Heart right ventricle (tissue), 16 donors: ENCODE results near the gene WDR1. TPM values are rescaled to one million over a fixed set of nuclear protein-coding genes. Genes with fewer than 3 reads are reported as not detected.

Experiments
- ATAC-seq, 8 donors: fragments of 200-7000 bp; cut with Tn5 transposase; one replicate each; pipeline ENCODE4 v1.9.1; 2020; ENCODE audit warnings: mild to moderate bottlenecking in 8 of 8, moderate library complexity in 8 of 8, moderate number of reproducible peaks in 1 of 8
- DNase-seq, 2 donors: peaks; one replicate each; pipeline ENCODE4 v3.0.0-alpha.2; 2020
- H3K27ac ChIP-seq, 10 donors: fragments of 200-600 bp; sonication (generic) in 2 of 10; one replicate each; pipeline versions ENCODE4 v1.5.0 to v1.8.0; 2020 to 2022; ENCODE audit warnings: mild to moderate bottlenecking in 3 of 10
- H3K27me3 ChIP-seq, 7 donors: fragments of 200-600 bp; one replicate each; pipeline ENCODE4 v1.8.0; 2021 to 2022; ENCODE audit warnings: mild to moderate bottlenecking in 2 of 7
- H3K36me3 ChIP-seq, 9 donors: fragments of 200-600 bp; sonication (generic) in 1 of 9; one replicate each; pipeline versions ENCODE4 v1.5.0 to v1.8.0; 2020 to 2022; ENCODE audit warnings: mild to moderate bottlenecking in 2 of 9
- H3K4me1 ChIP-seq, 9 donors: fragments of 200-600 bp; sonication (generic) in 1 of 9; one replicate each; pipeline versions ENCODE4 v1.5.0 to v1.8.0; 2020 to 2022; ENCODE audit warnings: mild to moderate bottlenecking in 4 of 9
- H3K4me3 ChIP-seq, 10 donors: fragments of 200-600 bp; sonication (generic) in 2 of 10; one replicate each; pipeline versions ENCODE4 v1.5.0 to v1.8.0; 2020 to 2022; ENCODE audit warnings: mild to moderate bottlenecking in 7 of 10, moderate library complexity in 2 of 10
- H3K9me3 ChIP-seq, 11 donors: fragments of 200-600 bp in 10 of 11; sonication (generic) in 2 of 11; one replicate each; pipeline versions ENCODE4 v1.5.0 to v1.8.0; 2013 to 2022; ENCODE audit warnings: mild to moderate bottlenecking in 2 of 11, control low read depth in 1 of 11, moderate library complexity in 1 of 11
- WGBS, 2 donors: extraction: QIAGEN DNeasy Blood & Tissue Kit; methylation state at CpG; one replicate each; pipeline ENCODE4 v1.1.7; 2013; ENCODE audit warnings: inconsistent platforms in 1 of 2; 5-methylcytosine and 5-hydroxymethylcytosine counted together
- intact Hi-C, 10 donors: fragments of 100-400 bp; cut with DNase I; formaldehyde crosslinking; loops; one replicate each; pipeline versions ENCODE4 v1.11.1 to v1.14.2; 2022
- polyA plus RNA-seq, 2 donors: library from polyadenylated mRNA; stranded (reverse); fragments of 200-250 nt; gene quantifications; one replicate each; pipeline ENCODE4 v1.2.3, GENCODE V29; 2013
- total RNA-seq, 10 donors: library from RNA; stranded (reverse); fragmentation: NEBNext Ultra II Directional in 3 of 10; extraction: Animal tissue kit (Norgen Biotek cat#: 25700) in 3 of 10; gene quantifications; one replicate each; pipeline versions ENCODE4 v1.2.1 to v1.2.4, GENCODE V29; 2021 to 2023
- TF ChIP-seq, protein P1 (sequence below), 9 donors: fragments of 200-600 bp; sonication (generic) in 2 of 9; IDR thresholded peaks; one replicate each; pipeline versions ENCODE4 v1.5.0 to v1.8.0; 2021 to 2022; ENCODE audit warnings: antibody characterized with exemption in 9 of 9, mild to moderate bottlenecking in 5 of 9, moderate library complexity in 1 of 9
- donor health status: Arrhythmogenic right ventricular cardiomyopathy.
- donor health status: ischemic (EF 13 %, LVEDD 7.1; RV severe dilation, severe dysfunction).
- donor health status: healthy with polysubstance abuse.
- donor health status: DM: no; HTN: yes; CAD: no.
- donor health status: DM: no; HTN: no; CAD: no.
- donor health status: ischemic (EF 25% LVEDD 6.9; RV normal size, moderate dysfunction).
- donor health status: ischemic (EF 25% LVEDD 5.7; RV mildly dilated, moderate dysfunction).
- donor health status: healthy.
- donor health status: DM: yes; HTN: yes; CAD: no.
- donor health status: Ischemic cardiomyopathy.
- donor health status: ischemic (EF 35%, LVEDD 5.7; RV mildly dilated, moderate dysfunction).
- donor health status: nonischemic (EF 11% LVEDD 7.7; RV severe dilation, severe dysfunction).
- donor health status: DM: yes; HTN: yes; CAD: no.
- donor health status: PGD.
- donor health status: ischemic (EF 29% LVEDD 5.4; RV normal size, mild dysfunction).
- donor health status: nonischemic (EF 23%, LVEDD 6.1; RV moderate dilation, normal function).

WDR1 gene
- total and polyA plus RNA-seq, 12 donors: 51.9 to 302 (median 177) TPM

DNA sequence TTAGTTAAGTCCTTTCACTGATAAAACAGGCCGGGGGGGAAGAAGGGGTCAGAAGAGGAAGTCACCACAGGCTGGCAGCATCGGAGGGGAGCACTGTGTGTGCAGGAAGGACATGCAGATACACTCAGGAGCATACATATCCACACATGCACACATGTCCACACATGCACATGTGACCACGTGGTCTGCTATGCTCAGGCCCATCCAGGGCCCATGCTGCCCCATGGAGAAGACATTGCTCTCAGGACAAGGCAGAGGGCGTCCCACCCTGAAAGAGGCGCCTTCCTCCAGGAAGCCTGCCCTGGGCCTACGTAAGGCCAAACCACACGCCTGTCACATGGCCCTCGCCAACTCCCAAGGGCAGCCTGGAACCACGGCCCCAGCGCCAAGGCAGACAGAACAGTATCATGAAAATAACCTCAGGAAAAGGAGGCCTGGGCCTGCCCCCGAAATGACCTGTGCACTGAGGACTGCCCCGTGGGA, 15.8 kb downstream of the WDR1 start:
- no peak overlapping the region for H3K4me3 ChIP-seq
- H3K27ac ChIP-seq: peak overlapping the region in 9 of 10 donors; percentile 66 to 82 (median 75)
- H3K4me1 ChIP-seq: peaks cover 37 to 98% (median 90%) of the 10 kb centered on the region in 9 donors
- 43 to 48% methylated on average over 12 of the region's 12 CpGs for WGBS, 2 donors
- no peaks in the 10 kb centered on the region for H3K27me3 ChIP-seq
- H3K36me3 ChIP-seq: peaks cover 0 to 95% (median 18%) of the 10 kb centered on the region in 9 donors
- ATAC-seq (peak in 7 of 8 donors; percentile 10 to 37 (median 24)), DNase-seq (no peak)
- TF ChIP-seq, protein P1, sequence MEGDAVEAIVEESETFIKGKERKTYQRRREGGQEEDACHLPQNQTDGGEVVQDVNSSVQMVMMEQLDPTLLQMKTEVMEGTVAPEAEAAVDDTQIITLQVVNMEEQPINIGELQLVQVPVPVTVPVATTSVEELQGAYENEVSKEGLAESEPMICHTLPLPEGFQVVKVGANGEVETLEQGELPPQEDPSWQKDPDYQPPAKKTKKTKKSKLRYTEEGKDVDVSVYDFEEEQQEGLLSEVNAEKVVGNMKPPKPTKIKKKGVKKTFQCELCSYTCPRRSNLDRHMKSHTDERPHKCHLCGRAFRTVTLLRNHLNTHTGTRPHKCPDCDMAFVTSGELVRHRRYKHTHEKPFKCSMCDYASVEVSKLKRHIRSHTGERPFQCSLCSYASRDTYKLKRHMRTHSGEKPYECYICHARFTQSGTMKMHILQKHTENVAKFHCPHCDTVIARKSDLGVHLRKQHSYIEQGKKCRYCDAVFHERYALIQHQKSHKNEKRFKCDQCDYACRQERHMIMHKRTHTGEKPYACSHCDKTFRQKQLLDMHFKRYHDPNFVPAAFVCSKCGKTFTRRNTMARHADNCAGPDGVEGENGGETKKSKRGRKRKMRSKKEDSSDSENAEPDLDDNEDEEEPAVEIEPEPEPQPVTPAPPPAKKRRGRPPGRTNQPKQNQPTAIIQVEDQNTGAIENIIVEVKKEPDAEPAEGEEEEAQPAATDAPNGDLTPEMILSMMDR (IDR thresholded peaks at IDR 0.05): peak in 1 of 9 donors; percentile 9
- intact Hi-C loops: no loop called here
- no peaks in the 10 kb centered on the region for H3K9me3 ChIP-seq

DNA sequence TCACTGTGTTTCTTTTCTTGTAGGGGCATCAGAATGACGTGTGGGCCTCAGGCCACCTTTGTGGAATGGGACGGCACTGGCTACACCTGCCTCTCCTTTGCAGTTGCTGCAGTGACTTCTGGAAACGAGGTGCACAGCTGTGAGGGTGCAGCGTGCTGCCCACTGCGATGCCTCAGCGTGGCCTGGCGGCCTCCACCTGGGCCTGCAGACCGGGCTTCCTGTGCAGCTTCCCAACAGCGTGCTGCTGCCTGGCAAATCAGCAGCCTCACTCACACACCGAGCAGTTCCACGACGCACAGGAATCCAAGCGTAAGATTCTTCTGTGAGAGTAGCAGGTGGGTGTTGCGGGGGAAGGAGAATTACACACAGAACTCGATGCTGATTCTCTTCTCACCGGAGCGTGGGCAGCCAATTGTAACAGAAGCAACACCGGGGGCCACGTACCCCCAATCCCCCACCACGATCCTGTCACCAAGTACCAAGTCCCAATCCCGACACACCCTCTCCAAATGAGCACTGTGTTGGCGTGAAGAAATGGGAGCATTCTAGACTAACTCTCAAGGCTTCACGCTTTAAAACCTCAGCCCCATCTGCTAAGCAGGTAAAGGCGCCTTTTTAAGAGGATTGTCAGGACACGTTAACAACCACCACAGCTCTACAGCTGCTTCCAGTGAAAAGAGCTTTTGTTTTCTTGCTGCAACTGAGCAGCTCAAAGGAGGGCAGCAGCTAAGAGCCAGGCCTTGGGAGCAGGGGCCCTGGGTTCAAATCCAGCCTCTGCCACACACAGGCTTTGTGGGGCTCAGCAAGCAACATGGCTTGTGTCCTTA, 16.9 kb downstream of the WDR1 start:
- ATAC-seq (no peak), DNase-seq (no peak)
- TF ChIP-seq, protein P1 (IDR thresholded peaks at IDR 0.05): no peak
- 78 to 86% methylated on average over 25 of the region's 25 CpGs for WGBS, 2 donors
- Histone ChIP-seq H3K4me3 (no peak overlapping the region), H3K9me3 (no peaks in the 10 kb centered on the region), H3K27me3 (no peaks in the 10 kb centered on the region), H3K27ac (peak overlapping the region in 6 of 10 donors; percentile 73 to 82 (median 76)), H3K36me3 (peaks cover 0 to 99% (median 28%) of the 10 kb centered on the region in 9 donors), H3K4me1 (peaks cover 35 to 98% (median 90%) of the 10 kb centered on the region in 9 donors)
- intact Hi-C loops: no loop called here

DNA sequence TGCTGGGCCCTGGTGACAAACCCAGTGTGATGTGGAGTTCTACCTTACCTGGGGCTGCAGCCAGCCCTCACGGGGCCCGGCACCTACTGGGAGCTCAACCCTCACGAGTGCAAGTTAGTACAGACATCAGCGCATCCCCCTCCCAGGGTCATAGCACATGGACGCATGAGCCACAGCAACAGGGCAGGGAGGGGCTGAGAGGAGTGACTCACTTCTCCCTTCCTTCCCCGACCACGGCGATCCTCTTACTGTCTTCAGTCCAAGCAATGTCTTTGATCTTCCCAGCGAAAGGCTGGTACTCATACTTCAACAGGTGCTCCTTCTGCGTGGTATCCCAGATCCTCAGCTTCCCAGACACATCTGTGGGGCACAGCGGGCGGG, 17.8 kb downstream of the WDR1 start:
- no peaks in the 10 kb centered on the region for H3K27me3 ChIP-seq
- ATAC-seq: no peak
- WGBS, 2 donors: 72 to 77% methylated on average over 11 to 12 of the region's 12 CpGs
- H3K27ac ChIP-seq: peak overlapping the region in 3 of 10 donors; percentile 31 to 94 (median 88)
- TF ChIP-seq, protein P1 (IDR thresholded peaks at IDR 0.05): no peak
- no peaks in the 10 kb centered on the region for H3K9me3 ChIP-seq
- peaks cover 0 to 100% (median 32%) of the 10 kb centered on the region in 9 donors for H3K36me3 ChIP-seq
- H3K4me1 ChIP-seq: peaks cover 42 to 98% (median 90%) of the 10 kb centered on the region in 9 donors
- no peak overlapping the region for H3K4me3 ChIP-seq
- intact Hi-C loops: no loop called here
- no peak for DNase-seq

DNA sequence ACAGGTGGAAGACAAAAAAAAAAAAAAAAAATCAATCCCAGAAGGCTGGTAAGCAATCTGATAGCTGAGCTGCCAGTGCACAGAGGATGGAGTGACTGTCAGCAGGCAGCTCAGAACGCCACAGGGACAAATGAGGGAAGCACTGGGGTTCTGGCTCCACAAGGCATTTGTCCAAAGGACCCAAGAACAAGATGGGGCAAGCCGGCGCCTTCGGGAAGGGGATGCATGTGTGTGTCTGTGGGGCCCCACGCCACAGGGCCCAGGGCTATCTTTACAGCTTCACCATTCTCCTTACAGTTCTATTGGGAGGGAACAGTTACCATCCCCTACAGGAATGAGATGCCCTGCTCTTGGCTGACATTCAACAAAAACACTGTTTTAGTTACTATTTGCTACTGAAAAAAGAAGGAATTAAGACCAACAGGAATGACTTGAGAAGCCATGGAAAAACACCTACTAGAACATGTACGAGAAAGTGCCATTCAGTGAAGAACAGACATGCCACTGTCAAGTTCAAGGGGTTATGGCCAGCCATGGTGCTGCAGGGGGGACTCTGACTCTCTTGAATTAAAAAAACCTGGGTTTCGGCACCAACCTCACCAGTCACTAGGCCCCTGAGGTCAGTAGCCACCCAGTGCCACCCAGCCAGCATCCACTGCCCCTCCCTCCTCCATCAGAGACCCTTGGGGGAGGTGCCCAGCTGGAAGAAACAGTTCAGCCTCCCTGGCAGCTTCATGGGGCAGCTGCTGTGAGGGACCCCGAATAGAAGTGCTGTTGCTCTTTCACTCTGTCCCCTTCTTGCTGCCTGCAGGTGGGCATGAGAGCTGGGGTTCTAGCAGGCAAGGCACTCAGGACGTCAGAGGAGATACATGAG, 18.5 kb downstream of the WDR1 start:
- peak overlapping the region in 5 of 10 donors; percentile 81 to 94 (median 88) for H3K27ac ChIP-seq
- no peaks in the 10 kb centered on the region for H3K27me3 ChIP-seq
- H3K36me3 ChIP-seq: peaks cover 0 to 100% (median 32%) of the 10 kb centered on the region in 9 donors
- ATAC-seq (no peak), DNase-seq (no peak)
- intact Hi-C loops: no loop called here
- WGBS, 2 donors: 87 to 92% methylated on average over 9 of the region's 9 CpGs
- H3K4me3 ChIP-seq: no peak overlapping the region
- TF ChIP-seq, protein P1 (IDR thresholded peaks at IDR 0.05): no peak
- H3K4me1 ChIP-seq: peaks cover 48 to 99% (median 90%) of the 10 kb centered on the region in 9 donors
- H3K9me3 ChIP-seq: no peaks in the 10 kb centered on the region
